Fibroblast of the aortic adventitia (primary cell): ENCODE measurements around the gene RSPH1. TPM values are rescaled to one million over a fixed set of nuclear protein-coding genes. Genes with fewer than 3 reads are reported as not detected.

Experiments used
- DNase-seq: peaks from one replicate; pipeline ENCODE4 v3.0.0-alpha.2; 2010; ENCODE audit warnings: low read depth
- H3K4me3 ChIP-seq: 2 replicates; pipeline ENCODE4 v1.5.1; 2011; ENCODE audit warnings: low read depth, mild to moderate bottlenecking, control low read depth, low read length, moderate library complexity
- total RNA-seq: library from RNA; depleted of rRNA; stranded (reverse); fragments of >200 nt; gene quantifications from 2 replicates; pipeline ENCODE4 v1.2.3, GENCODE V29; 2012; ENCODE audit warnings: low replicate concordance
- TF ChIP-seq, protein P1 (sequence below): IDR thresholded peaks from 2 replicates; pipeline ENCODE4 v1.5.1; 2011; ENCODE audit warnings: mild to moderate bottlenecking, low read length, control low read depth, inconsistent platforms; ENCODE audit not compliant: insufficient read depth

RSPH1 gene
- total RNA-seq, 1 donor: not detected

DNA sequence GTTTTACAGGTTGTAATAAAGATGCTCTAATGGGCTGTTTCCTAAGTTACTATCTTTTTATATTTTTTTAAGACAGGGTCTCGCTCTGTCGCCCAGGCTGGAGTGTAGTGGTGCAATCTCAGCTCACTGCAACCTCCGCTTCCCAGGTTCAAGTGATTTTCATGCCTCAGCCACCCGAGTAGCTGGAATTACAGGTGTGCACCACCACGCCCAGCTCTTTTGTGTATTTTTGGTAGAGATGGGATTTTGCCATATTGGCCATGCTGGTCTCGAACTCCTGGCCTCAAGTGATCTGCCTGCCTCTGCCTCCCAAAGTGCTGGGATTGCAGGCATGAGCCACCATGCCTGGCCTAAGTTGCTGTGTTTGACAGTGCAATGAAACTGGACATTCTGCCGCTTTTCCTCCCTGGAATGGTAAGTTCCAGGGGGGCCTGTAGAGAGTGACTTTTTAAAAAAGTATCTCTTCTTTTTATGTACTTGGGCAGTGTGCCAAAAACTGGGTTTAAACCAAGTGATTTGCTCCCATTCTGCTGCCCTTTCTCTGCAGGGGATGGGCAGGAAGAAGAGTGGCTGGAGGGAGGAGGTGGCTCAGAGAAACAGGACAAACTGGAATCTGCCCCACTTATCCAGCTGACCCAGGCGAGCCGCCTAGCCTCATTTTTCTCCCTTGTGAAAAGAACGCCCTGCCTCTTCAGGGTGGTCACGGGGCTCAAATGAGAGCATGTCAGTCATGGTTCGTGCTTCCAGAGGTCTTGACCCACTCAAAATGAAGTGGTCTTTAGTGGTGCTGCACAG, 19.9 kb upstream of the RSPH1 start:
- no peak overlapping the region for H3K4me3 ChIP-seq
- DNase-seq: no peak
- TF ChIP-seq, protein P1, sequence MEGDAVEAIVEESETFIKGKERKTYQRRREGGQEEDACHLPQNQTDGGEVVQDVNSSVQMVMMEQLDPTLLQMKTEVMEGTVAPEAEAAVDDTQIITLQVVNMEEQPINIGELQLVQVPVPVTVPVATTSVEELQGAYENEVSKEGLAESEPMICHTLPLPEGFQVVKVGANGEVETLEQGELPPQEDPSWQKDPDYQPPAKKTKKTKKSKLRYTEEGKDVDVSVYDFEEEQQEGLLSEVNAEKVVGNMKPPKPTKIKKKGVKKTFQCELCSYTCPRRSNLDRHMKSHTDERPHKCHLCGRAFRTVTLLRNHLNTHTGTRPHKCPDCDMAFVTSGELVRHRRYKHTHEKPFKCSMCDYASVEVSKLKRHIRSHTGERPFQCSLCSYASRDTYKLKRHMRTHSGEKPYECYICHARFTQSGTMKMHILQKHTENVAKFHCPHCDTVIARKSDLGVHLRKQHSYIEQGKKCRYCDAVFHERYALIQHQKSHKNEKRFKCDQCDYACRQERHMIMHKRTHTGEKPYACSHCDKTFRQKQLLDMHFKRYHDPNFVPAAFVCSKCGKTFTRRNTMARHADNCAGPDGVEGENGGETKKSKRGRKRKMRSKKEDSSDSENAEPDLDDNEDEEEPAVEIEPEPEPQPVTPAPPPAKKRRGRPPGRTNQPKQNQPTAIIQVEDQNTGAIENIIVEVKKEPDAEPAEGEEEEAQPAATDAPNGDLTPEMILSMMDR: no peak

DNA sequence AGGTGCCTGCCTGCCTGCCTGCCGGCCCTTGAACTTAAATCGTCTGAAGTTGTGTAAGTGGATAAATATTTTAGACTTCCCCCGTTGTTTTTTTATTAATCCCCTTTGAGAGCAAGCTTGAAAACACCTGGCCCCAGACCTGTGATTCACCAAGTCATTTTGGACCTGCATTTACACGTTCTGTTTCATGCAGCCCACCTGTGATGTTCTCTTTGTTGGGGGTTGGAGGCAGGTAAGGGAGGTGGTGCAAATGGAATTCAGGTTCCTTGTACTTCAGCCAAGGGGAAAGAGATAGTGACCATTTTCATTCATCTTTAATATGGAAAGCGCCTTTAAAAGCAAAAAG, 18.8 kb upstream of the RSPH1 start:
- peak overlapping the region; percentile 62 for H3K4me3 ChIP-seq
- TF ChIP-seq, protein P1: no peak
- DNase-seq: no peak

GRCh38 chr21:42513985-42514882, 18.2 kb upstream of the RSPH1 start:
- DNase-seq: peak; percentile 9
- H3K4me3 ChIP-seq: peak overlapping the region; percentile 62
- TF ChIP-seq, protein P1: no peak

- TF ChIP-seq, protein P1: no peak
- no peak for DNase-seq
- peak within 1 kb of the TSS; percentile 62 for H3K4me3 ChIP-seq
Observed at GRCh38 chr21:42513151-42513984, 17.3 kb upstream of the RSPH1 start, which contains the start of gene SLC37A1. SLC37A1 (plus strand) TSS chr21:42513852; CDS start chr21:42518455, 4,603 bp downstream.

DNA sequence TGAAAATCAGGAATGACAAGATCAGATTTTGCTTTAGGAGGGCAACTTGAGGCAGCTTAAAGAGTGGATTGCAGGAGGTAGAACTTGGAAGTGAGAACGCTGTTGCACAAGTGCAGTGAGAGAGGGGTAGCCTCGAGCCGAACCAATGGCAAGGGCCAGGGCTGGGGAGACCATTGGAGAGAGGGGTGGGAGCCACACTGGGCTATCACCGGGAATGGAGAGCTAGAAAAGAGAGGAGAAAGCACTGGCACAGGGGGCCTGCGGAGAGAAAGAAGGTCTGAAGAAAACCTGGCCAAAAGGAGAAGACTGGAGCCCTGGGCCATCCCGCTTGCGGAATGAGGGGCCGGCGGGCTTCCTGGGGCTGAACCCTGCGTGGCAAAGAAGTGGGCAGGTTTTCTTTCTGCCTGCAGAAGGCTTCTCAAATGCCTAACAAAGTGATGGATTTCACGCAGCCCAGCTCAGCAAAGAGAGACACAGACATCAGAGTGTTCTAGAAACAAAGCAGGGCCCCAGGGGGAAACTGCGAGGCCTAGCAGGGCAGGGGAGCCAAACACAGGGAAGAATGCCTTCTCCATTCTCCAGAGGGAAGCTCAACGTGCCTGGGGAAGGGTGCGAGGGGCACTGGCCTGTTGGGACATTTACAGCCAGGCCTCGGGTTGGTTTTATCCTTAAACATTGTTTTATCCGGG, 16.5 kb upstream of the RSPH1 start:
- TF ChIP-seq, protein P1: no peak
- H3K4me3 ChIP-seq: no peak overlapping the region
- no peak for DNase-seq

DNA sequence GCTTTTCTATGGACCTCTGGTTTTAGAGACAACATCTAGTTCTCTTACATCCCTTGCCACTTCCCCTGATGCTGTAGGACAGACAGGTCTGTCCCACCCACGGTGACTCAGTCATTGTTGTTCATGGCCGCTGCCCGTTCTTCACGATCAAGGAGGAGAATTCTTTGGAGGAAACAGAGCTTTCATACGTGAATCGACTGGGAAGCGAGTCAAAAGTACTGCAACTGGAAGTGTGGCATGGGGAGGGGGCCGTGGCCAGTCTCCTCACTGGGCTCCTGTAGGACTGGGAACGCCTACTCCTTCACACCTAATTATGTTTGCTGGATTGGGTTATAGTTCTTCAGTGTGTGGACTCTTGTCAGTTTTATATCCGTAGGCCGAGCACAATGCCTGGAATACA, 13.2 kb upstream of the RSPH1 start:
- H3K4me3 ChIP-seq: no peak overlapping the region
- no peak for DNase-seq
- TF ChIP-seq, protein P1: no peak
